Measurements from ENCODE around the gene ARHGAP28. TPM values are rescaled to one million over a fixed set of nuclear protein-coding genes. Genes with fewer than 3 reads are reported as not detected.
"Not testable (repeated sequence)": the region's sequence is repeated elsewhere in the genome, so short reads cannot be mapped to it uniquely, and the experiment has no call there.

ARHGAP28 gene
- total and polyA plus RNA-seq, 4 donors = 9.3 to 42.6 (median 18.6) TPM

- no peaks in the 10 kb centered on the region for H3K27me3 ChIP-seq (ENCODE audit: control insufficient read depth, insufficient read depth, low read length)
- WGBS (ENCODE audit: insufficient coverage) = 100% methylated on average over 1 of the region's 2 CpGs
- no peaks in the 10 kb centered on the region for H3K4me1 ChIP-seq (ENCODE audit: control insufficient read depth, insufficient read depth, low read length)
- H3K27ac ChIP-seq (ENCODE audit: low read depth, low read length) = no peak overlapping the region
- no peak for DNase-seq (ENCODE audit: low read depth in 4 of 6, low spot score in 6 of 6)
- H3K36me3 ChIP-seq (ENCODE audit: control insufficient read depth, insufficient read depth, low read length) = no peaks in the 10 kb centered on the region
- no peak overlapping the region for H3K4me3 ChIP-seq (ENCODE audit: low read depth, low read length)
- H3K9me3 ChIP-seq (ENCODE audit: control insufficient read depth, insufficient read depth, low read length) = no peaks in the 10 kb centered on the region
These were observed 197.6 kb downstream of the ARHGAP28 start for GRCh38 chr18:6927153-6927552.

DNA sequence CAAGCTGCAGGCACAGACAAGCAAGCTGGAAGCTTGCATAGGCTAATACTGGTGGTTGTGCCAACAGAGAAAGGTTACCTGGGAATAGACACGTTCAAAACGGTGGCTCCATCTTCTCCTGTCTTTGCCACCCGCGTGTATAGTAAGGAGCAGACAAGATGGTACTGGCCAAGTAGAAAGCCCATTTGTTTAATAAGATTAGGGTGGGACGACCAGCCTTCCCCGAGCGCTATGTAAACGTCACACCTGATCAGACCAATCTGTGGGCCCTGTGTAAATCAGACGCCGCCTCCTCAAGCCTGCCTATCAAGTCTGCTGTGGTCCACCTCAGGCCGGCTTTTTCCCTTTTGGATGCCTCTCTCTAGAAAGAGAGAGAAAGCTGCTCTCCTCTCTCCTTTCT lies 198.8 kb downstream of the ARHGAP28 start:
- no peaks in the 10 kb centered on the region for H3K36me3 ChIP-seq (ENCODE audit: control insufficient read depth, insufficient read depth, low read length)
- H3K27ac ChIP-seq (ENCODE audit: low read depth, low read length) = no peak overlapping the region
- no peak for DNase-seq (ENCODE audit: low read depth in 4 of 6, low spot score in 6 of 6)
- WGBS (ENCODE audit: insufficient coverage) = 86% methylated on average over 7 of the region's 11 CpGs
- no peaks in the 10 kb centered on the region for H3K27me3 ChIP-seq (ENCODE audit: control insufficient read depth, insufficient read depth, low read length)
- no peaks in the 10 kb centered on the region for H3K9me3 ChIP-seq (ENCODE audit: control insufficient read depth, insufficient read depth, low read length)
- no peaks in the 10 kb centered on the region for H3K4me1 ChIP-seq (ENCODE audit: control insufficient read depth, insufficient read depth, low read length)
- no peak overlapping the region for H3K4me3 ChIP-seq (ENCODE audit: low read depth, low read length)

GRCh38 chr18:6929370-6930102 lies 200.0 kb downstream of the ARHGAP28 start:
- WGBS (ENCODE audit: insufficient coverage) = 93% methylated on average over 43 of the region's 45 CpGs
- Histone ChIP-seq H3K27ac (ENCODE audit: low read depth, low read length) (no peak overlapping the region), H3K4me1 (ENCODE audit: control insufficient read depth, insufficient read depth, low read length) (no peaks in the 10 kb centered on the region), H3K27me3 (ENCODE audit: control insufficient read depth, insufficient read depth, low read length) (no peaks in the 10 kb centered on the region), H3K9me3 (ENCODE audit: control insufficient read depth, insufficient read depth, low read length) (no peaks in the 10 kb centered on the region), H3K4me3 (ENCODE audit: low read depth, low read length) (no peak overlapping the region), H3K36me3 (ENCODE audit: control insufficient read depth, insufficient read depth, low read length) (no peaks in the 10 kb centered on the region)
- no peak for DNase-seq (ENCODE audit: low read depth in 4 of 6, low spot score in 6 of 6)

GRCh38 chr18:6934859-6935258 lies 205.3 kb downstream of the ARHGAP28 start:
- WGBS (ENCODE audit: insufficient coverage) = no CpG with 5 or more reads among the region's 1 CpG

GRCh38 chr18:6938003-6938402 lies 208.5 kb downstream of the ARHGAP28 start:
- H3K27ac ChIP-seq (ENCODE audit: low read depth, low read length) = no peak overlapping the region
- H3K4me3 ChIP-seq (ENCODE audit: low read depth, low read length) = no peak overlapping the region
- peaks cover 3% of the 10 kb centered on the region for H3K36me3 ChIP-seq (ENCODE audit: control insufficient read depth, insufficient read depth, low read length)
- H3K27me3 ChIP-seq (ENCODE audit: control insufficient read depth, insufficient read depth, low read length) = peaks cover 4% of the 10 kb centered on the region
- WGBS (ENCODE audit: insufficient coverage) = no CpG with 5 or more reads among the region's 7 CpGs
- H3K9me3 ChIP-seq (ENCODE audit: control insufficient read depth, insufficient read depth, low read length) = no peaks in the 10 kb centered on the region
- H3K4me1 ChIP-seq (ENCODE audit: control insufficient read depth, insufficient read depth, low read length) = no peaks in the 10 kb centered on the region
- DNase-seq (ENCODE audit: low read depth in 4 of 6, low spot score in 6 of 6) = no peak

More at GRCh38 chr18:6934859-6935258, 205.3 kb downstream of the ARHGAP28 start:
- no peaks in the 10 kb centered on the region for H3K36me3 ChIP-seq (ENCODE audit: control insufficient read depth, insufficient read depth, low read length)
- H3K9me3 ChIP-seq (ENCODE audit: control insufficient read depth, insufficient read depth, low read length) = no peaks in the 10 kb centered on the region
- H3K27me3 ChIP-seq (ENCODE audit: control insufficient read depth, insufficient read depth, low read length) = no peaks in the 10 kb centered on the region
- no peak overlapping the region for H3K4me3 ChIP-seq (ENCODE audit: low read depth, low read length)
- no peak for DNase-seq (ENCODE audit: low read depth in 4 of 6, low spot score in 6 of 6)
- no peaks in the 10 kb centered on the region for H3K4me1 ChIP-seq (ENCODE audit: control insufficient read depth, insufficient read depth, low read length)
- no peak overlapping the region for H3K27ac ChIP-seq (ENCODE audit: low read depth, low read length)

- not testable (repeated sequence) for H3K27me3 ChIP-seq (ENCODE audit: control insufficient read depth, insufficient read depth, low read length); H3K4me3 ChIP-seq (ENCODE audit: low read depth, low read length); H3K9me3 ChIP-seq (ENCODE audit: control insufficient read depth, insufficient read depth, low read length); H3K27ac ChIP-seq (ENCODE audit: low read depth, low read length); DNase-seq (ENCODE audit: low read depth in 4 of 6, low spot score in 6 of 6); H3K4me1 ChIP-seq (ENCODE audit: control insufficient read depth, insufficient read depth, low read length); H3K36me3 ChIP-seq (ENCODE audit: control insufficient read depth, insufficient read depth, low read length)
- WGBS (ENCODE audit: insufficient coverage) = no CpG with 5 or more reads among the region's 2 CpGs
These were observed 208.9 kb downstream of the ARHGAP28 start for GRCh38 chr18:6938403-6938802.

DNA sequence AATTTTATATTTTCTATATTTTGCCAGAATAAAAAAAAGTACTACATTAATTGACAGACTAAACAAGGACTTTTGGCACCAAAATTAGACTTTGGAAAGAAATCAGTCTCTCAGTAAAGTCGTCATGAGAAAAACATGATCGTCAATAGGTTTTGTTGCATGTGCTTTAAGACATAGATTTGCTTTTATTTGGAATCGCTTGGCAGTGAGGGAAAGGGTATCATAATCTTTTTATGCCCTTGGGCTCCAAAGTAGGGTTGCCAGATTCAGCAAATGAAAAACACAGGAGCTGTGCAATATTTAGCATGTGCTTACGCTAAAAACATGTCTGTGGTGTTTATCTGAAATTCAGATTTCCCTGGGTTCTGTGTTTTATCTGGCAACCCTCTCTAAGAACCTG lies 210.5 kb downstream of the ARHGAP28 start:
- Histone ChIP-seq H3K36me3 (ENCODE audit: control insufficient read depth, insufficient read depth, low read length) (peaks cover 8% of the 10 kb centered on the region), H3K4me1 (ENCODE audit: control insufficient read depth, insufficient read depth, low read length) (no peaks in the 10 kb centered on the region), H3K27ac (ENCODE audit: low read depth, low read length) (no peak overlapping the region), H3K9me3 (ENCODE audit: control insufficient read depth, insufficient read depth, low read length) (no peaks in the 10 kb centered on the region), H3K27me3 (ENCODE audit: control insufficient read depth, insufficient read depth, low read length) (peaks cover 4% of the 10 kb centered on the region), H3K4me3 (ENCODE audit: low read depth, low read length) (no peak overlapping the region)
- DNase-seq (ENCODE audit: low read depth in 4 of 6, low spot score in 6 of 6) = peak in 1 of 6 donors; percentile 64
- 77% methylated on average over 3 of the region's 4 CpGs for WGBS (ENCODE audit: insufficient coverage)

DNA sequence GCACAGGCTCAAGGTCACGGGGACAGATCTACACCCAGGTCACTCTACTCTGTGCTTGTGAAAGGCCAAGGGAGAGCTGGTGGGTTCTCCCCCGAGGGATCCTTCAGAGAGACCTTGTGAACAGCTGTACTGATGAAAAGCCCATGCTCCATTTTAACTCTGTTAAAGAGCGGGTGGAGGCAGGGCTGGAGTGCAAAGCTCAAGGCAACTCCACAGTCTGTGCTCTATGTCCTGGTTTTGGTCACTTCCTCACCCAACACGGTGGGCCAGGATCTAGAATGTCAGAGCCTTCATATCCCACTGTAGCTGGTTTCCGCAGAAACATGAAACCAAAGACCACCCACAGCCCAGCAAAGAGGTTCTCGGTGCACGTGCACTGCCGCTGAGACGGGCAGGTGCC lies 210.9 kb downstream of the ARHGAP28 start:
- peaks cover 8% of the 10 kb centered on the region for H3K36me3 ChIP-seq (ENCODE audit: control insufficient read depth, insufficient read depth, low read length)
- H3K4me3 ChIP-seq (ENCODE audit: low read depth, low read length) = no peak overlapping the region
- 80% methylated on average over 9 of the region's 9 CpGs for WGBS (ENCODE audit: insufficient coverage)
- no peaks in the 10 kb centered on the region for H3K4me1 ChIP-seq (ENCODE audit: control insufficient read depth, insufficient read depth, low read length)
- H3K27me3 ChIP-seq (ENCODE audit: control insufficient read depth, insufficient read depth, low read length) = peaks cover 4% of the 10 kb centered on the region
- H3K9me3 ChIP-seq (ENCODE audit: control insufficient read depth, insufficient read depth, low read length) = no peaks in the 10 kb centered on the region
- H3K27ac ChIP-seq (ENCODE audit: low read depth, low read length) = no peak overlapping the region
- DNase-seq (ENCODE audit: low read depth in 4 of 6, low spot score in 6 of 6) = no peak

- Histone ChIP-seq H3K4me1 (ENCODE audit: control insufficient read depth, insufficient read depth, low read length) (no peaks in the 10 kb centered on the region), H3K27ac (ENCODE audit: low read depth, low read length) (no peak overlapping the region), H3K36me3 (ENCODE audit: control insufficient read depth, insufficient read depth, low read length) (peaks cover 14% of the 10 kb centered on the region), H3K9me3 (ENCODE audit: control insufficient read depth, insufficient read depth, low read length) (no peaks in the 10 kb centered on the region), H3K4me3 (ENCODE audit: low read depth, low read length) (no peak overlapping the region), H3K27me3 (ENCODE audit: control insufficient read depth, insufficient read depth, low read length) (peaks cover 4% of the 10 kb centered on the region)
- 75% methylated on average over 8 of the region's 11 CpGs for WGBS (ENCODE audit: insufficient coverage)
- peak in 2 of 6 donors; percentile 12 to 49 for DNase-seq (ENCODE audit: low read depth in 4 of 6, low spot score in 6 of 6)
These were observed 212.5 kb downstream of the ARHGAP28 start for GRCh38 chr18:6941996-6942395.

DNA sequence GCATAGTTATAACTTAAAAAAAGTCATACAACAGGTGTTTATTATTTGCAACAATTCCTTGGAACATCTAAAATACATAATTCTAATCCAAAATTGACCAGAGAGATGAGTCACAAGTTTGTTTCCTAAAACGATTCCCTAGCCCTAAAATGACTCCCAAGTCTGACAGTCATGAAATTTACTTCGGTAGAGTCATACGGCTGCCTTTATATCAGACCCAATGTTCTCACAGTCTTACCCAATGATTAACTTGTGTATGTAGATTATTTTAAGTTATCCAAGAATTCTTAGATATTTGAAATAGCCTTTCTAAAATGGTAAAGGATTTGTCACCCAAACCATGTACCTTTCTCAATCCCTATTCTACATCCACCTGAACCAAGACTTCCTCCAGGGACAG lies 213.2 kb downstream of the ARHGAP28 start:
- no CpG with 5 or more reads among the region's 3 CpGs for WGBS (ENCODE audit: insufficient coverage)
- Histone ChIP-seq H3K4me1 (ENCODE audit: control insufficient read depth, insufficient read depth, low read length) (no peaks in the 10 kb centered on the region), H3K27ac (ENCODE audit: low read depth, low read length) (no peak overlapping the region), H3K36me3 (ENCODE audit: control insufficient read depth, insufficient read depth, low read length) (peaks cover 21% of the 10 kb centered on the region), H3K27me3 (ENCODE audit: control insufficient read depth, insufficient read depth, low read length) (peaks cover 4% of the 10 kb centered on the region), H3K9me3 (ENCODE audit: control insufficient read depth, insufficient read depth, low read length) (no peaks in the 10 kb centered on the region), H3K4me3 (ENCODE audit: low read depth, low read length) (no peak overlapping the region)
- no peak for DNase-seq (ENCODE audit: low read depth in 4 of 6, low spot score in 6 of 6)

All from spinal cord (tissue), 10 donors.